GM21381 (cell line): ENCODE measurements around the gene CCNL1.
A peak's percentile ranks its signal among the peaks of the same experiment; 100 is the strongest.
"Not testable (repeated sequence)": the region's sequence is repeated elsewhere in the genome, so short reads cannot be mapped to it uniquely, and the experiment has no call there.

Source experiments
- ATAC-seq: cut with Tn5 transposase; IDR thresholded peaks from one replicate; pipeline ENCODE4 v1.9.1; 2021; ENCODE audit warnings: mild to moderate bottlenecking, moderate library complexity; ENCODE audit not compliant: unreplicated experiment

Gene CCNL1

GRCh38 chr3:157104928-157105652 is 54.9 kb downstream of the CCNL1 start:
- no peak for ATAC-seq

- ATAC-seq = no peak
These were observed 55.4 kb downstream of the CCNL1 start for GRCh38 chr3:157104521-157104920.

GRCh38 chr3:157103860-157104259 is 56.1 kb downstream of the CCNL1 start:
- ATAC-seq = no peak

- ATAC-seq = peak; percentile 92
These were observed 56.7 kb downstream of the CCNL1 start for GRCh38 chr3:157103280-157103679.

- ATAC-seq = not testable (repeated sequence)
These were observed 57.4 kb downstream of the CCNL1 start for GRCh38 chr3:157102595-157102994.

- no peak for ATAC-seq
These were observed 57.8 kb downstream of the CCNL1 start for GRCh38 chr3:157102098-157102497.

- no peak for ATAC-seq
These were observed 58.5 kb downstream of the CCNL1 start for GRCh38 chr3:157101486-157101885.

GRCh38 chr3:157100608-157101396 is 59.1 kb downstream of the CCNL1 start:
- no peak for ATAC-seq

- no peak for ATAC-seq
These were observed 59.9 kb downstream of the CCNL1 start for GRCh38 chr3:157100096-157100477.

- no peak for ATAC-seq
These were observed 60.4 kb downstream of the CCNL1 start for GRCh38 chr3:157099326-157100095.

GRCh38 chr3:157098823-157099185 is 61.1 kb downstream of the CCNL1 start:
- ATAC-seq = no peak

GRCh38 chr3:157098121-157098822 is 61.7 kb downstream of the CCNL1 start:
- ATAC-seq = no peak
